Prostate gland (tissue), 2 donors: Measurements from ENCODE around the gene CLRN3. TPM values are rescaled to one million over a fixed set of nuclear protein-coding genes. Genes with fewer than 3 reads are reported as not detected.

Experiments used
- DNase-seq: peaks from one replicate; pipeline ENCODE4 v3.0.0-alpha.2; 2019; ENCODE audit warnings: low spot score
- H3K27ac ChIP-seq, 2 donors: fragments of 200-600 bp; sonication (generic); 2 replicates each; pipeline ENCODE4 v1.5.1; 2017 to 2019
- H3K27me3 ChIP-seq: fragments of 200-600 bp; sonication (generic); replicated peaks from 2 replicates; pipeline ENCODE4 v1.5.1; 2019; ENCODE audit not compliant: insufficient read depth
- H3K36me3 ChIP-seq, 2 donors: fragments of 200-600 bp; sonication (generic); 1 replicate in 1 of 2; 2 replicates in 1 of 2; pipeline versions ENCODE4 v1.5.1 to v1.8.1; 2017 to 2019
- H3K4me1 ChIP-seq: fragments of 200-600 bp; sonication (generic); replicated peaks from 2 replicates; pipeline ENCODE4 v1.5.1; 2019
- H3K4me3 ChIP-seq, 2 donors: fragments of 200-600 bp; sonication (generic); 2 replicates each; pipeline ENCODE4 v1.5.1; 2017 to 2019
- H3K9me3 ChIP-seq: fragments of 200-600 bp; sonication (generic); 2 replicates; pipeline ENCODE4 v1.5.1; 2017
- CTCF ChIP-seq, 4 experiments: fragments of 200-600 bp in 2 of 4; fragments of 450-650 bp in 2 of 4; sonication (generic) in 2 of 4; IDR thresholded peaks; 1 replicate in 3 of 4; 2 replicates in 1 of 4; pipeline ENCODE4 v1.5.1; 2016 to 2019; ENCODE audit warnings: antibody characterized with exemption in 4 of 4, mild to moderate bottlenecking in 2 of 4, moderate library complexity in 2 of 4
- POLR2A ChIP-seq: fragments of 450-650 bp; IDR thresholded peaks from one replicate; pipeline ENCODE4 v1.6.1; 2016; ENCODE audit warnings: antibody characterized with exemption, mild to moderate bottlenecking
- POLR2AphosphoS5 ChIP-seq: sonication (generic); formaldehyde crosslinking; IDR thresholded peaks from one replicate; pipeline ENCODE4 v1.6.1; 2017; ENCODE audit warnings: antibody characterized with exemption
- WGBS: methylation state at CpG from one replicate; pipeline ENCODE4 v1.1.5; 2018; 5-methylcytosine and 5-hydroxymethylcytosine counted together
- intact Hi-C: fragments of 100-400 bp; cut with DNase I; formaldehyde crosslinking; loops from one replicate; pipeline ENCODE4 v1.14.2; 2022
- total RNA-seq, 2 donors: library from RNA; depleted of rRNA; stranded (reverse); fragments of >200 nt; gene quantifications; one replicate each; pipeline ENCODE4 v1.1.0, GENCODE V29; 2016

The CLRN3 gene
- total RNA-seq: not detected

- no peak within 1 kb of the TSS for H3K4me3 ChIP-seq
- DNase-seq: no peak
- no peak within 1 kb of the TSS for H3K27ac ChIP-seq
- TF ChIP-seq POLR2A: no peak
- no peak for TF ChIP-seq CTCF (IDR thresholded peaks at IDR 0.05)
- no peak for TF ChIP-seq POLR2AphosphoS5
- H3K9me3 ChIP-seq: no peaks in the 10 kb centered on the region
- intact Hi-C loops: no loop called here
- no peaks in the 10 kb centered on the region for H3K27me3 ChIP-seq
- no peaks in the 10 kb centered on the region for H3K4me1 ChIP-seq
- no peaks in the 10 kb centered on the region for H3K36me3 ChIP-seq
Observed at GRCh38 chr10:127892743-127893142, at the start of gene CLRN3. Gene CLRN3 (minus strand): TSS chr10:127892941. CDS start chr10:127892784, 157 bp downstream.

- intact Hi-C loops: no loop called here
- no peak for DNase-seq
- Histone ChIP-seq H3K4me3 (no peak overlapping the region), H3K36me3 (no peaks in the 10 kb centered on the region), H3K9me3 (no peaks in the 10 kb centered on the region), H3K27ac (no peak overlapping the region), H3K4me1 (no peaks in the 10 kb centered on the region), H3K27me3 (no peaks in the 10 kb centered on the region)
- TF ChIP-seq CTCF (IDR thresholded peaks at IDR 0.05) (no peak), POLR2A (no peak), POLR2AphosphoS5 (no peak)
- 78% methylated on average over 6 of the region's 6 CpGs for WGBS
Observed at GRCh38 chr10:127940866-127941640, 48.3 kb upstream of the CLRN3 start.

GRCh38 chr10:127939786-127940330, 47.1 kb upstream of the CLRN3 start:
- no peak overlapping the region for H3K27ac ChIP-seq
- no peaks in the 10 kb centered on the region for H3K4me1 ChIP-seq
- TF ChIP-seq POLR2AphosphoS5 (no peak), POLR2A (no peak), CTCF (IDR thresholded peaks at IDR 0.05) (no peak)
- no peaks in the 10 kb centered on the region for H3K9me3 ChIP-seq
- WGBS: 78% methylated on average over 4 of the region's 4 CpGs
- no peak overlapping the region for H3K4me3 ChIP-seq
- intact Hi-C loops: no loop called here
- no peak for DNase-seq
- no peaks in the 10 kb centered on the region for H3K27me3 ChIP-seq
- no peaks in the 10 kb centered on the region for H3K36me3 ChIP-seq

GRCh38 chr10:127937915-127938463, 45.2 kb upstream of the CLRN3 start:
- Histone ChIP-seq H3K4me1 (no peaks in the 10 kb centered on the region), H3K9me3 (no peaks in the 10 kb centered on the region), H3K27me3 (no peaks in the 10 kb centered on the region), H3K36me3 (no peaks in the 10 kb centered on the region), H3K27ac (no peak overlapping the region), H3K4me3 (no peak overlapping the region)
- TF ChIP-seq POLR2AphosphoS5: no peak
- TF ChIP-seq POLR2A: no peak
- TF ChIP-seq CTCF (IDR thresholded peaks at IDR 0.05): no peak
- WGBS: 56% methylated on average over 5 of the region's 5 CpGs
- no peak for DNase-seq
- intact Hi-C loops: no loop called here

- intact Hi-C loops: no loop called here
- no peaks in the 10 kb centered on the region for H3K36me3 ChIP-seq
- no peak for TF ChIP-seq POLR2A
- TF ChIP-seq CTCF (IDR thresholded peaks at IDR 0.05): no peak
- no peak for TF ChIP-seq POLR2AphosphoS5
- H3K4me3 ChIP-seq: no peak overlapping the region
- H3K27ac ChIP-seq: no peak overlapping the region
- no peaks in the 10 kb centered on the region for H3K9me3 ChIP-seq
- H3K27me3 ChIP-seq: no peaks in the 10 kb centered on the region
- H3K4me1 ChIP-seq: no peaks in the 10 kb centered on the region
- DNase-seq: no peak
Observed at GRCh38 chr10:127937069-127937468, 44.3 kb upstream of the CLRN3 start.
